ENCODE measurements around the gene ERBB4. TPM values are rescaled to one million over a fixed set of nuclear protein-coding genes. Genes with fewer than 3 reads are reported as not detected.

Gene ERBB4
- total RNA-seq, 4 donors from 2014 or later, result 1.6 to 5.7 (median 3.5) TPM

DNA sequence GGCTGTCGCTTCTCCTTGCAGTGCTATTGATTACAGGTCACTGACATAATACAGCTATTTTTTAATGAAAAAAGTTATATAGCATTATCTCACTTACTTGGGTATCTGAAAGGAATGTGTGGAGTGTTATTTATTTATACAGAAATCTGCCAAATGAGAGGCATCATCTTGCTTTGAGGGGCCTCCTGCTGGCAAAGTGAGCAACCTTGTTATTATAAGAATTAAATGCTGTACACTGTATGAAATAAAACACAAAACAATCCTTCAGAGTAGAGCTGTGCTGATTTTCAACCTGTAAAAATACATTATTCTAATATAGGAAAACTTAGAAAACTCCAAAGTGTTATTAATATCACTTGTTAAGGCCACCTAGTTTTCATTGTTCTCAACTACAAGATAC is 20.9 kb downstream of the ERBB4 start:
- peaks cover 0 to 9% of the 10 kb centered on the region in 2 donors for H3K4me1 ChIP-seq
- H3K27me3 ChIP-seq, result no peaks in the 10 kb centered on the region
- TF ChIP-seq POLR2A (IDR thresholded peaks at IDR 0.05), result no peak
- TF ChIP-seq, protein P1, sequence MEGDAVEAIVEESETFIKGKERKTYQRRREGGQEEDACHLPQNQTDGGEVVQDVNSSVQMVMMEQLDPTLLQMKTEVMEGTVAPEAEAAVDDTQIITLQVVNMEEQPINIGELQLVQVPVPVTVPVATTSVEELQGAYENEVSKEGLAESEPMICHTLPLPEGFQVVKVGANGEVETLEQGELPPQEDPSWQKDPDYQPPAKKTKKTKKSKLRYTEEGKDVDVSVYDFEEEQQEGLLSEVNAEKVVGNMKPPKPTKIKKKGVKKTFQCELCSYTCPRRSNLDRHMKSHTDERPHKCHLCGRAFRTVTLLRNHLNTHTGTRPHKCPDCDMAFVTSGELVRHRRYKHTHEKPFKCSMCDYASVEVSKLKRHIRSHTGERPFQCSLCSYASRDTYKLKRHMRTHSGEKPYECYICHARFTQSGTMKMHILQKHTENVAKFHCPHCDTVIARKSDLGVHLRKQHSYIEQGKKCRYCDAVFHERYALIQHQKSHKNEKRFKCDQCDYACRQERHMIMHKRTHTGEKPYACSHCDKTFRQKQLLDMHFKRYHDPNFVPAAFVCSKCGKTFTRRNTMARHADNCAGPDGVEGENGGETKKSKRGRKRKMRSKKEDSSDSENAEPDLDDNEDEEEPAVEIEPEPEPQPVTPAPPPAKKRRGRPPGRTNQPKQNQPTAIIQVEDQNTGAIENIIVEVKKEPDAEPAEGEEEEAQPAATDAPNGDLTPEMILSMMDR (IDR thresholded peaks at IDR 0.05 in 4 of 5, conservative IDR thresholded peaks at IDR 0.05 in 1 of 5), result no peak
- no peaks in the 10 kb centered on the region for H3K9me3 ChIP-seq
- intact Hi-C loops (cut with DNase I; ENCODE audit: low total_unique reads) (no loop called here), in situ Hi-C loops (cut with MboI; ENCODE audit: low sequenced_read_pairs in 4 of 4) (no loop called here)
- no peak overlapping the region for H3K27ac ChIP-seq
- no peak for ATAC-seq
- DNase-seq, result no peak
- H3K36me3 ChIP-seq, result no peaks in the 10 kb centered on the region
- no peak overlapping the region for H3K4me3 ChIP-seq

DNA sequence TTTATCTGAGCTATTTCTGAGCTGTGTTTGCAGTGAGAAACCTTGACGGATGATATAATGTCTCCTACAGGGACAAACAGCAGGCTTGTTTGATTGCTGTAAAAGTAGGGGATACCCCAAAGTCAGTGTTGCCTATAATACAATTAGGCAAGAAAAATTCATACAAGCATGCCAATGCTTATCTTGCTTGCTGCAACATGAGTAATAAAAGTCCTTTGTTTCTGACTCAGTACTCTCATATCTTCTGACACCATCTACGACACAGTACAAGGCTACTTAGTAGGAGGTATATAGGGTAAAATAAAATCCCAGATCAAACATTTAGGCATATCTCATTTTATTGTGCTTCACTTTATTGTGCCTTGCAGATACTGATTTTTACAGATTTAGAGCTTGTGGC is 33.0 kb downstream of the ERBB4 start:
- Histone ChIP-seq H3K4me3 (no peak overlapping the region), H3K9me3 (no peaks in the 10 kb centered on the region), H3K27ac (no peak overlapping the region), H3K4me1 (no peaks in the 10 kb centered on the region), H3K27me3 (no peaks in the 10 kb centered on the region), H3K36me3 (no peaks in the 10 kb centered on the region)
- TF ChIP-seq, protein P1 (IDR thresholded peaks at IDR 0.05 in 4 of 5, conservative IDR thresholded peaks at IDR 0.05 in 1 of 5), result no peak
- no peak for TF ChIP-seq POLR2A (IDR thresholded peaks at IDR 0.05)
- DNase-seq (no peak), ATAC-seq (no peak)
- in situ Hi-C loops (cut with MboI; ENCODE audit: low sequenced_read_pairs in 4 of 4) (no loop called here), intact Hi-C loops (cut with DNase I; ENCODE audit: low total_unique reads) (no loop called here)

DNA sequence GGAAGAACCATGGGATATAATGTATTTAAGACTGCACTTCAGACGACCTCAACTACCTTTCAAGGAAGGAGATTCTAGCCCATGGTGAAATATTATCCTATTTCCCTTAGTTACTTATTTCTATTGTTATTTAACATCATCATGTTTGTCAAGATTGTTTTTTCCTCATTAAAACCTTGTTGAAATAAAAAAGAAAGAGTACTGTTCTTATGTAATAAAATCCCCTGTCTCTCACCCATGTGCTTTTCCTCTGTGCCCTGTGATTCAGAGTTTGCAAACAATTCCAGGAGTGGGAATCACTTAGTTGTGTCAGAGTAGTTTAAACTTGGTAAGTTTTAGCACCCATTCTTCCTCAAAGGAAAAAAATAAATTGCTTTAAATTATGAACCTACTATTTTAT is 43.6 kb downstream of the ERBB4 start:
- in situ Hi-C loops (cut with MboI; ENCODE audit: low sequenced_read_pairs in 4 of 4) (no loop called here), intact Hi-C loops (cut with DNase I; ENCODE audit: low total_unique reads) (no loop called here)

DNA sequence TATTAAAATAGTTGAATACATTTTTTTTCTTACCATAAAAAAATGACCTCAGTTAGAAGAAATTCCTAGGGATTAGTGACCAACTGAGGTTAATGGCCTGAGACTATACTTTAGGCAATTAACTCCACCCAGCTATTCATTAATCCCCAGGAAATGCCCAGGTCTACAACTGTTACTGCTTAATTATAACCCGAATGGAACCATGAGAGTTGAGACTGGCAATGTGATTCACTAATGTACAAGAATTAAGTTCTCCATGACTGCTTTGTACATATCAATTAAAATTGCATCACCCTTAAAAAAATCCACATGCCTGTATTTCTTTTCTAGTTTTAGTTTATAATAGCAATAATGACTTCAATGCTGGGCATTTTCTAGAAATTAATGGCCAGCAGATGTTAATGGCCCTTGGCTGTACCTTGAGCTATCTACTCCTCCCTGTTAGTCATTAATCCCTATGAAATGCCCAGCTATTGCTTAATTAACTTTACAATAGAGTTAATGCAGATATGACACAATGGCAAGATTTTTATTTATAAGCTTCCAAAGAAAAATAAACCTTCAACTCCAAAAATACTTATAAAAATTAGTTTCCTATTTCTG is 44.1 kb downstream of the ERBB4 start:
- ATAC-seq (no peak), DNase-seq (no peak)
- no peaks in the 10 kb centered on the region for H3K4me1 ChIP-seq
- intact Hi-C loops (cut with DNase I; ENCODE audit: low total_unique reads) (no loop called here), in situ Hi-C loops (cut with MboI; ENCODE audit: low sequenced_read_pairs in 4 of 4) (no loop called here)
- no peak overlapping the region for H3K27ac ChIP-seq
- no peaks in the 10 kb centered on the region for H3K36me3 ChIP-seq
- TF ChIP-seq, protein P1 (IDR thresholded peaks at IDR 0.05 in 4 of 5, conservative IDR thresholded peaks at IDR 0.05 in 1 of 5), result no peak
- no peak for TF ChIP-seq POLR2A (IDR thresholded peaks at IDR 0.05)
- no peaks in the 10 kb centered on the region for H3K9me3 ChIP-seq
- H3K4me3 ChIP-seq, result no peak overlapping the region
- H3K27me3 ChIP-seq, result no peaks in the 10 kb centered on the region

More for the DNA sequence above, 43.6 kb downstream of the ERBB4 start:
- ATAC-seq, result no peak
- Histone ChIP-seq H3K4me1 (no peaks in the 10 kb centered on the region), H3K9me3 (no peaks in the 10 kb centered on the region), H3K36me3 (no peaks in the 10 kb centered on the region), H3K4me3 (no peak overlapping the region), H3K27me3 (no peaks in the 10 kb centered on the region), H3K27ac (no peak overlapping the region)
- no peak for DNase-seq
- TF ChIP-seq, protein P1 (IDR thresholded peaks at IDR 0.05 in 4 of 5, conservative IDR thresholded peaks at IDR 0.05 in 1 of 5), result no peak
- TF ChIP-seq POLR2A (IDR thresholded peaks at IDR 0.05), result no peak

Measured in gastrocnemius medialis (tissue), 4 donors.